CD4-positive, alpha-beta T cell treated with Interleukin-12 subunit alpha and Interleukin-12 subunit beta, for 1 hour (primary cell): ENCODE measurements around the gene AIMP1.
"Not testable (repeated sequence)": the region's sequence is repeated elsewhere in the genome, so short reads cannot be mapped to it uniquely, and the experiment has no call there.

ENCODE experiments used
- DNase-seq: peaks from one replicate; pipeline ENCODE4 v3.0.0-alpha.2; 2020

AIMP1 gene

GRCh38 chr4:106355193-106355592, 38.8 kb downstream of the AIMP1 start:
- DNase-seq: no peak

- no peak for DNase-seq
Measured at GRCh38 chr4:106358899-106359298, 42.5 kb downstream of the AIMP1 start.

- no peak for DNase-seq
Measured at GRCh38 chr4:106362086-106362825, 45.9 kb downstream of the AIMP1 start.

GRCh38 chr4:106364282-106364681, 47.9 kb downstream of the AIMP1 start:
- no peak for DNase-seq

- DNase-seq: no peak
Measured at GRCh38 chr4:106365613-106366012, 49.3 kb downstream of the AIMP1 start.

GRCh38 chr4:106366026-106366425, 49.7 kb downstream of the AIMP1 start:
- DNase-seq: no peak

GRCh38 chr4:106367072-106367471, 50.7 kb downstream of the AIMP1 start:
- DNase-seq: no peak

- no peak for DNase-seq
Measured at GRCh38 chr4:106368678-106369077, 52.3 kb downstream of the AIMP1 start, which contains the start of gene GIMD1. TSS of gene GIMD1 (minus strand) at chr4:106368778. CDS start at chr4:106367435, 1,343 bp downstream.

- peak; percentile 7 for DNase-seq
Measured at GRCh38 chr4:106369456-106370060, 53.2 kb downstream of the AIMP1 start.

- DNase-seq: no peak
Measured at GRCh38 chr4:106370214-106370613, 53.9 kb downstream of the AIMP1 start.

GRCh38 chr4:106371161-106371560, 54.8 kb downstream of the AIMP1 start:
- DNase-seq: no peak

GRCh38 chr4:106373026-106373425, 56.7 kb downstream of the AIMP1 start:
- no peak for DNase-seq

- no peak for DNase-seq
Measured at GRCh38 chr4:106380179-106380578, 63.8 kb downstream of the AIMP1 start.

- no peak for DNase-seq
Measured at GRCh38 chr4:106384878-106385277, 68.5 kb downstream of the AIMP1 start.

GRCh38 chr4:106385853-106386393, 69.6 kb downstream of the AIMP1 start:
- DNase-seq: no peak

GRCh38 chr4:106395582-106395981, 79.2 kb downstream of the AIMP1 start:
- DNase-seq: no peak

GRCh38 chr4:106398898-106399297, 82.5 kb downstream of the AIMP1 start:
- DNase-seq: not testable (repeated sequence)
